T-helper 2 cell (primary cell): ENCODE results near the gene TAX1BP3.

ENCODE experiments used
- DNase-seq, 5 experiments: peaks; one replicate each; pipeline versions ENCODE4 v3.0.0 to v3.0.0-alpha.2; 2012 to 2022

TAX1BP3 gene

DNA sequence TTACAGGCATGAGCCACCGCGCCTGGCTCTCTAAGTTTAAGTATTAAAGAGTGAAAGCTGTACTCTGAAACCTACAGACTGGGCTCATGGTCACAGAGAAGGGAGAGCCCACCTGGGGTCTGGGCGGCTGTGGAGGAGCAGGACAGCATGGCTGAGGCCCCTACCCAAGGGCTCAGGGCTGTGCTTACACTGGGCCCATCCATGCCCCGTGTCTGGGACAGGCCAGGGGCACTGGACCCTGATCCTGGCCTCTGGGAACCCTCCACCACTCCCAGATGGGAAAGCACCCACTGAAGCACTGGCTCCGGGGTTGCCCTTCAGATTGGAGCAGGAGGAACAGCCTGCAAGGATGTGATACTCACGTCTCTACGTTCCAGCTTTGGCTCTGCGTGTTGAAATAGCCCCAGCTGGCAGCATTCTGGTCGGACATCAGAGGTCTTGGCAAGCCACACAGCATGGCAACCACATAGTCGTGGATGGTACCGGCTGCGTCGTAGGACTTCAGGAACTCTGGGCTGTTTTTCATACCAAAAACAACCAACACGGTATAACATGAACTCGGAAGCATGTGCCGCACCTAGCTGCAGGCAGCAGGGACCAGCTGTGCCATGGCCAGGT is 45.3 kb downstream of the TAX1BP3 start:
- DNase-seq: no peak

DNA sequence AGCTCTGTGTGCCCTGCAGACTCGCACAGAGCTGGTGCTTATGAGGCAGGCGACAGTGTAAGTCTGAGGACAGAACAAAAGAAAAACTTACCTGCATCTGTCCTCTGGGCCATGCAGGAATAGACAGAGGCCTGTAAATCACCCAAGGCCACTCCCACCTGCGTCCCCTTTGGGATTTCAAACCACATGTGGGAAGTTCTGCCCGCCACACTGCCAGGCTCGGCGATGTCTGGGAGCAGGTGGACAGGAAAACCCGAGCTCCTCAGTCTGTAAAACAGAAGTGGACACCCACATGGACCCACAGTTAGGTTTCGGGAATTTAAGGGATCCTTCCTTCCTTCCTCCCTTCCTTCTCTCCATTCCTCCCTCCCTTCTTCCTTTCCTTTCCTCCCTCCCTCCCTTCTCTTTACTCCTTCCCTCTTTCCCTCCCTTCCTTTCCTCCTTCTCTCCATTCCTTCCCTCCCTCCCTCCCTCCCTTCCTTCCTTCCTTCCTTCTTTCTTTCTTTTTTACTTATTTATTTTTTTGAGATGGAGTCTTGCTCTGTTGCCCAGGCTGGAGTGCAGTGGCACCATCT is 47.1 kb downstream of the TAX1BP3 start:
- no peak for DNase-seq

DNA sequence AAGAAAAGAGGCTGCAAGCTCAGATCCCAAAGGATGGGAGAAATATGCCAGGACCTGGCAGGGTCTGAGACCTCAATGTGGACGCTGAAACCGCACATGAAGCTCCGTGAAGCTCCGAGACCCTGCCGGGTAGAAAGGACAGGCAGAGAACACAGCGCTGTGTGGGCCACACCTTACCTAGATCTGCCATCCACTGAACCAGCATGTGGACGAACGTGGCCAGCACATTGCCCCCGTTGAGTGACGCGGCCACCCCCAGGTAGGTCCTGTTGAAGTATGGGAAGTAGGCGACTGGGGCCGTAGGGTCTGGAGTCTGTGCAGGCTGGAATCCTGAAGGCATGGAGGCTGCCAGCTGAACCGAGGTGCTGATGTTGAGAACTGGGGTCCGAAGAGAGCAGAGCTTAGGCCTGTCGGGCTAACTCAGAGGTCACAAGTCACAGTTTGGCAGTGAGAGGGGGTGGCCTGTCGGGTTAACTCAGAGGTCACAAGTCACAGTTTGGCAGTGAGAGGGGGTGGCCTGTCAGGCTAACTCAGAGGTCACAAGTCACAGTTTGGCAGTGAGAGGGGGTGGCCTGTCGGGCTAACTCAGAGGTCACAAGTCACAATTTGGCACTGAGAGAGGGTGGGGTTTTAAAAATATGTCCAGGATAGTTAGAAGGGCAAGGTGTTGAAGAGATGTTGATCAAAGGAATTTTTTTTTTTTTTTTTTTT is 53.1 kb downstream of the TAX1BP3 start:
- no peak for DNase-seq

- no peak for DNase-seq
Measured at GRCh38 chr17:3613124-3613523, 55.3 kb downstream of the TAX1BP3 start.
